Psoas muscle (tissue), 8 donors: ENCODE results near the gene STK17B. TPM values are rescaled to one million over a fixed set of nuclear protein-coding genes. Genes with fewer than 3 reads are reported as not detected.

Experiments
- ATAC-seq, 4 donors: fragments of 200-7000 bp; cut with Tn5 transposase; one replicate each; pipeline ENCODE4 v1.9.1; 2020; ENCODE audit warnings: moderate library complexity in 3 of 4, mild to moderate bottlenecking in 2 of 4
- DNase-seq, 2 donors: peaks; one replicate each; pipeline ENCODE4 v3.0.0-alpha.2; 2020
- H3K27ac ChIP-seq: fragments of 200-600 bp; one replicate; pipeline ENCODE4 v1.8.0; 2022
- H3K27me3 ChIP-seq, 3 donors: fragments of 200-600 bp in 1 of 3; one replicate each; pipeline versions ENCODE4 v1.6.1 to v1.8.0; 2013 to 2022; ENCODE audit warnings: low read length in 2 of 3, mild to moderate bottlenecking in 2 of 3, moderate library complexity in 1 of 3; ENCODE audit not compliant: insufficient read depth in 3 of 3
- H3K36me3 ChIP-seq, 2 donors: fragments of 200-600 bp in 1 of 2; one replicate each; pipeline versions ENCODE4 v1.6.1 to v1.8.0; 2013 to 2022; ENCODE audit warnings: low read depth in 1 of 2, mild to moderate bottlenecking in 1 of 2, moderate library complexity in 1 of 2; ENCODE audit not compliant: insufficient read depth in 1 of 2
- H3K4me1 ChIP-seq: fragments of 200-600 bp; one replicate; pipeline ENCODE4 v1.8.0; 2022
- H3K4me3 ChIP-seq: fragments of 200-600 bp; one replicate; pipeline ENCODE4 v1.8.0; 2022; ENCODE audit warnings: mild to moderate bottlenecking
- H3K9me3 ChIP-seq: fragments of 200-600 bp; one replicate; pipeline ENCODE4 v1.8.0; 2022
- CTCF ChIP-seq: fragments of 200-600 bp; IDR thresholded peaks from one replicate; pipeline ENCODE4 v1.8.0; 2022; ENCODE audit warnings: antibody characterized with exemption
- WGBS, 3 donors: extraction: QIAGEN DNeasy Blood & Tissue Kit; methylation state at CpG; one replicate each; pipeline versions ENCODE4 v1.1.6 to v1.1.7; 2013; 5-methylcytosine and 5-hydroxymethylcytosine counted together
- intact Hi-C, 2 donors: fragments of 100-400 bp; cut with DNase I; formaldehyde crosslinking; loops; one replicate each; pipeline versions ENCODE4 v1.11.0 to v1.14.2; 2022
- polyA plus RNA-seq, 3 donors: library from polyadenylated mRNA; stranded (reverse); fragments of 200-250 nt; gene quantifications; one replicate each; pipeline ENCODE4 v1.2.3, GENCODE V29; 2013
- total RNA-seq, 4 donors: library from RNA; stranded (reverse); fragmentation: NEBNext Ultra II Directional in 2 of 4; extraction: Animal tissue kit (Norgen Biotek cat#: 25700) in 2 of 4; gene quantifications; one replicate each; pipeline versions ENCODE4 v1.2.1 to v1.2.4, GENCODE V29; 2021 to 2023
- donor health status: healthy with polysubstance abuse.
- donor health status: DM: no; HTN: no; CAD: no; lungs with moderate emphysema.
- donor health status: Bipolar disorder and iron deficiency.
- donor health status: healthy.
- donor health status: DM: yes; HTN: yes; CAD: no.
- donor health status: DM: no; HTN: no; CAD: no.
- donor health status: DM: no; HTN: no; CAD: no.
- donor health status: DM: yes; HTN: yes; CAD: no.

STK17B gene
- total and polyA plus RNA-seq, 7 donors: 1.3 to 5.3 (median 3.1) TPM

DNA sequence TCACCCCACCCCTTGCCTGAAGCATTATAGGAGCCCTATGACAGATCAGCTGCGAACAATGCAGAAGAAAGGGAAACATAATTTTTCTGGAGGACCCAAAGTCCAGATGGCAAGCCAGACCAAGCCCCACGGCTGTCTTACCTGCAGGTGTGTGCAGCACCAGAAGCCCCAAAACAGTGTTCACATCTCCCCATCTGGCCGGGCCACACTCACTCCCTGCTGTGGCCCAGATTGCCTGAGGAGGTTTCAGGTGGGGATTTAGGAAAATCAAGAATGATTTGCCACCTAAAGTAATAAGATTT lies 11.7 kb upstream of the STK17B start:
- no peak for ATAC-seq

GRCh38 chr2:196182439-196183171 lies 11.2 kb upstream of the STK17B start:
- DNase-seq: no peak
- Histone ChIP-seq H3K4me3 (no peak overlapping the region), H3K36me3 (no peaks in the 10 kb centered on the region), H3K9me3 (no peaks in the 10 kb centered on the region), H3K4me1 (no peaks in the 10 kb centered on the region), H3K27me3 (no peaks in the 10 kb centered on the region), H3K27ac (no peak overlapping the region)
- no peak for ATAC-seq
- WGBS, 3 donors: 83 to 87% (median 87%) methylated on average over 4 of the region's 4 CpGs
- TF ChIP-seq CTCF: no peak
- intact Hi-C loops: no loop called here

More for the DNA sequence above, 11.7 kb upstream of the STK17B start:
- Histone ChIP-seq H3K36me3 (no peaks in the 10 kb centered on the region), H3K27me3 (no peaks in the 10 kb centered on the region), H3K27ac (no peak overlapping the region), H3K4me1 (no peaks in the 10 kb centered on the region), H3K4me3 (no peak overlapping the region), H3K9me3 (no peaks in the 10 kb centered on the region)
- intact Hi-C loops: no loop called here
- no peak for TF ChIP-seq CTCF
- WGBS, 3 donors: 78 to 85% (median 79%) methylated on average over 3 of the region's 3 CpGs
- no peak for DNase-seq

DNA sequence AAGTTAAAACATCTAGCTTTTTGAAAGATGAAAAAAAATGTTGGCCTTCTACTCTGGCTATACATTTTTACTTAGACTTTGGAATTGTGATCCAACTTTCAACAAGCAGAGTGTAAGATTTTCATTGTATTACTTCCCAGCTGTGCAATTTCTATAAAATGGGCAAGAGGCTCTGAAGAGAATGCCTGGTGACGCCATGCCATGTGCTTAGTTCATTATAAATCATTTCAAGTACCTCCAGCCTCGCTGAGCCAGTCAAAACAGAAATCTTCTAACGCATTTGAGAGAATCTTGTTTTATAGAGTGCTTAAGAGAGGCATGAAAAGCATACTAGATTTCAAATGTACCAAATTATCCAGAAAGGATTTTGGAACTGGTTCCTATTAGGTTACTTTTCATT lies 10.1 kb upstream of the STK17B start:
- no peaks in the 10 kb centered on the region for H3K27me3 ChIP-seq
- intact Hi-C loops: no loop called here
- DNase-seq (no peak), ATAC-seq (no peak)
- H3K9me3 ChIP-seq: no peaks in the 10 kb centered on the region
- TF ChIP-seq CTCF: no peak
- no peaks in the 10 kb centered on the region for H3K4me1 ChIP-seq
- no peak overlapping the region for H3K27ac ChIP-seq
- H3K4me3 ChIP-seq: no peak overlapping the region
- 69 to 72% (median 70%) methylated on average over 3 of the region's 3 CpGs for WGBS, 3 donors
- no peaks in the 10 kb centered on the region for H3K36me3 ChIP-seq

DNA sequence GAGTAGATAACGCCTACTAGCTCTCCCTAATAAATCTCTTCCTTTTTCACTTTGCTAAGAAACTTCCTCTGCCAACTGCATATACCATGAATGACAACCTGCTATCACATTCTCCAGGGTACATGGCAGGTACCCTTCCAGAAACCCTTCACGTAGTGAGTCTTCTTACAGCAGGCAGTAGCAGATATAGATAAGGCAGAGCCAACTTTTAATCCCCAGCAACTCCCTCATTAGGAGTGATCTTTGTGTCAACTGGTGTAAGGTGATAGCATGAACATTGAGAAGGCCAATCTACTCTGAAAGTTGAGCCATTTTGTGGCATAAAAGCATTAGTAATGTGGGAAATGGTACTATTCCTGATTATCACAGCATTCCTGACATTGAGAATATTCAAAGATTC lies 5.7 kb upstream of the STK17B start:
- H3K36me3 ChIP-seq: no peaks in the 10 kb centered on the region
- H3K27me3 ChIP-seq: no peaks in the 10 kb centered on the region
- H3K4me3 ChIP-seq: no peak overlapping the region
- no peak overlapping the region for H3K27ac ChIP-seq
- no peak for TF ChIP-seq CTCF
- no peak for ATAC-seq
- no peaks in the 10 kb centered on the region for H3K9me3 ChIP-seq
- whole genome bisulfite sequencing, 3 donors: 80 to 89% (median 88%) methylated on average over 2 of the region's 2 CpGs
- no peaks in the 10 kb centered on the region for H3K4me1 ChIP-seq
- intact Hi-C loops: no loop called here
- no peak for DNase-seq

DNA sequence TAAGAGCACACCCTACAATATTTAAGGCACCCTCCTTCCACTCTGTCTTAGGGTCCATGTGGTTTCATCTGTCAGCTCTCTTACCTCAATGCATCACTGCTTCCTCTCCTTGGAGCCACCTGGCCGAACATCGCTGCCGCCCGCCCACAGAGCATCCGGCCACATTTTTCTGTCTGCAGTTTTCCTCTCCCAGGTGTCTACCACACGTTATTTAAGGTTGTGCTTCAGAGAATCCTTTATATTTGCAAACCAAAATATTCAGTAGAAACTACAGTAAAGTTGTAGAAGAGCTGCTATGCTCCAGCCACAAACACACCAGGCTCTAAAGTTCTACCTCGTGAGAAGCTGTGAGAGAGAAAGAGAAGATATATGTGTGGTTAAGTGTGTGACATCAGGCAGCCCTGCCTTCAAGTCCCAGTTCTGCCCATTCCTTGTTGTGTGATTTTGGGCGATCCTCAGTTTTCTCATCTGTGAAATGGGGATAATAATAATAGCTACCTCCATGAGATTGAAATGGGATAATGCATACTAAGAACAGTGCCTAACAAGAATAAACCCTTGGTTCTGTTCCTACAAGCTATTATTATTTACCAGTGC lies 4.9 kb upstream of the STK17B start:
- TF ChIP-seq CTCF: no peak
- intact Hi-C loops: no loop called here
- 86 to 90% (median 89%) methylated on average over 8 of the region's 8 CpGs for WGBS, 3 donors
- DNase-seq (no peak), ATAC-seq (no peak)
- H3K4me1 ChIP-seq: no peaks in the 10 kb centered on the region
- H3K4me3 ChIP-seq: no peak overlapping the region
- no peaks in the 10 kb centered on the region for H3K36me3 ChIP-seq
- no peak overlapping the region for H3K27ac ChIP-seq
- no peaks in the 10 kb centered on the region for H3K9me3 ChIP-seq
- no peaks in the 10 kb centered on the region for H3K27me3 ChIP-seq
